ENCODE data around the gene C9orf43. TPM values are rescaled to one million over a fixed set of nuclear protein-coding genes. Genes with fewer than 3 reads are reported as not detected.

Gene C9orf43
- total RNA-seq, 1 donor from 2014 or later, result 0.49 TPM

DNA sequence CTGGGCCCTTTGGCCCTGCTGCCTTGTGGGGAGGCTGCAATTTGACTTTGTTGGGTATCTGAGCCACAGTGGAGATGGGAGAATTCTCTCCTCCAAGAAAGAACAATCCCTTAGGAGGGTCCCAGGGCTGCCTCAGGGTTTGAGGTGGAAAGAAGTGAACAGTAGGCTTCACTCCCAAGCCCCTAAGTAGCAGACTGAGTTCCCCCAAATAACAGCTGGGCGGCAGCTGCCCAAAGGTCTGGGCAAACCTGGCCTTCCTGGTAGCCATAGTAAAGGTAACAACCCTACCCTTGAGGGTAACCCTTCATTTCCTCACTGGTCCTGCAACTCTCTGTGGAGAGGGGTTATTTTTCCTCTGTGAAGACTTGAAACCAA lies 53.7 kb downstream of the C9orf43 start:
- intact Hi-C loops (cut with micrococcal nuclease), result no loop called here

DNA sequence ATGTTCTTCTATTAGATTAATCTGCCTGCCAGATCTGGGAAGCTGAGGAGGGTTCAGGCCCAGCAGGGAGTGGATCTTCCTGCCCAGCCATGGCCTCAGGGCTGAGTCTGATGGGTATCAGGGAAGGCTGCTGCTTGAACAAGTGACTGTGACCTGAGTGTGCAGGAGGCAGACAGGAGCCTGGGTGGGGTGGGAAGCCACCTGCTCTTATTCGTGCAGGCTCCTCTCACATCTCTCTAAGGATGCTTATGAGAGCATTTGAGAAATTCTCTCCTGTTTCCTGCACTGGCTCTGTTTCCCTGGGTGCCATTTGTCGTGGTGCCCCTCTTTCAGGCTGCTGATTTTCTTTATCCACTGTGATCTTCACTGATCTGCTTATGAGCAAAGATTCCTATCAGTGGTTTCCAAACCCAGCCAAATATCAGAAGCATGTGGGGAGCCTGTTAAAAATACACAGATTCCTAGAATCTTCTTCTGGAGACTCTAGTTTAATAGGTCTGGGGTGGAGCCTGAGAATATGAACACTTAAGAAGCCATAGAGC lies 55.1 kb downstream of the C9orf43 start:
- intact Hi-C loops (cut with micrococcal nuclease), result no loop called here

DNA sequence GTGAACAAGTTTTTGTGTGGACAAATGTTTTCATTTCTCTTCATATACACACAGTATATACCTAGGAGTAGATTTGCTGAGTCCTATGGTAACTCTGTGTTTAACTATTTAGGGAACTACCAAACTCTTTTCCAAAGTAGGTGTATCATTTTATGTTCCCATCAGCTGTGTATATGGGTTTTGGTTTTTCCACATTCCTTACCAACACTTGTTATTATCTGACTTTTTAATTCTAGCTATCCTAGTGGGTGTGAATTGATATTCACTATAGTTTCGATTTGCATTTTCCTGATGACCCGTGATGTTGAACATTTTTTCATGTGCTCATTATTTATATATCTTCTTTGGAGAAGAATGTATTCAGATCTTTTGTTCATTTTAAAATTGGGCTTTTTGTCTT lies 56.6 kb downstream of the C9orf43 start:
- intact Hi-C loops (cut with micrococcal nuclease), result no loop called here

DNA sequence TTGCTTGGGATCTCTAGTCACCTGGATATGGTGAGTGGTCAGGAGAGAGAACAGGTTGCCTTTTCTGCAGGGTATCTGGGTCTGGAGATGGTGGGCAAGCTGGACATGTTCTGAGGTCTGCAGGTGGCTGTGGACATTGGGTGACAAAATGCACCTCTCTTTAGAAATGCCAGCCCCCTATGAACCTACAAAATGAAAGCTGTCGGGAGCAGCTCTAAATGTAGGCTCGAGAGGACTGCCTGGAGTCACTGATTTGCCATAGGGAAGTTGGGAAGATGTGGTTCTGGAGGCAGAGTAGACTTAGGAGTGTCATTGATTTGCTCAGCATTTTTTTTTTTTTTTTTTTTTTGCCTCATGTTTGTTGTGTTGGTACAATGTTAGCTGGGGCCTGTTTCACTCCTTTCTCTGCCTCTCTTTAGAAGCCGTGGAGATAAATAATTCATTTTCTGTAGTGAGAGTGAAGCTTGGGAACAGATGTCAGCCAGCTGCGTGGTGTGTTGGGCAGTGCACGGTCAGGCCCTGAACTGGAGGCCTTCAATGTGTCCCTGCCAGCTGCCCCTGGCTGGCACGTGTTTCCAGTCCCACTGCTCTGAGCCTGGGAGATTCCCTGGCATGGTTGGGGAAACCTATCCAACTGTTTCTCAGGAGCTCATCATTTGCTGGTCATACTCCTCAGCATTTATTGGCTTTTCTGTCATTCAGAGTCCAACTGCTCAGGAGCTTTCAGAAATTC lies 58.3 kb downstream of the C9orf43 start:
- intact Hi-C loops (cut with micrococcal nuclease), result no loop called here

DNA sequence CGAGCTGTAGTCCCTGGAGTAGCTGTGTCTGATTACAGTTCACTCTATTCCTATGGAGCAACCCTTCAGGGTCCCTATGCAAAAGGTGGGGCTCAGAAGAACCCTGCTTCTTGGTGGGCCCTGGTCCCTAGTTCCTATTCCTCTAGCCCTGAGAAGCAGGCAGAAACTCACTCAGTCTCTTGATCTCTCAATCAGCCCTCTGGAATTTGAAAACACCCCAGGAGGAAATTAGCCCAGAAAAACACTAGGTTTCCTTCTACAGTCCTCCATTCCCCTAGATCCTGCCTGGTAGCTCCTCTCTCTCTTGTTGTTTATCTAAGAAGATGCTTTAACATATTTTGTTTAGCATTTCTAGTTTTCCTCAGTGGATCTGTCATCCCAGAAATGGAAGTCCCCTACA lies 60.6 kb downstream of the C9orf43 start:
- intact Hi-C loops (cut with micrococcal nuclease), result no loop called here

DNA sequence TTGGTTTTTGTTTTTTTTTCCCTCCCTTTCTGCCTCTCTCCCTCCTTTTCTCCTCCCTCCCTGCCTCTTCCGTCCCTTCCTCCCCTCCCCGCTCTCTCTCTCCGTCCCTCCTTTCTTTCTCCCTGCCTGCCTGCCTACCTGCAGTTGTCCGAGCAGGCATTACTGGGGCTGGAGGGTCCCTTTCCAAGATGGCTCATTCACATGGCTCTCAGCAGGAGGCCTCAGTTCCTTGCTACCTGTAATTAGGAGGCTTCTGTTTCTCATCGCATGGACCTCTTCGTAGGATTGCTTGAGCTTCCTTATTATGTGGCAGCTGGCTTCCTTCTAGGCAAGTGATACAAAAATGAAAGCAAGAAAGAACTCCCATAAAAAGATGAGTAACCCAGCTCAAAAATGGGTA lies 61.0 kb downstream of the C9orf43 start:
- intact Hi-C loops (cut with micrococcal nuclease), result no loop called here

DNA sequence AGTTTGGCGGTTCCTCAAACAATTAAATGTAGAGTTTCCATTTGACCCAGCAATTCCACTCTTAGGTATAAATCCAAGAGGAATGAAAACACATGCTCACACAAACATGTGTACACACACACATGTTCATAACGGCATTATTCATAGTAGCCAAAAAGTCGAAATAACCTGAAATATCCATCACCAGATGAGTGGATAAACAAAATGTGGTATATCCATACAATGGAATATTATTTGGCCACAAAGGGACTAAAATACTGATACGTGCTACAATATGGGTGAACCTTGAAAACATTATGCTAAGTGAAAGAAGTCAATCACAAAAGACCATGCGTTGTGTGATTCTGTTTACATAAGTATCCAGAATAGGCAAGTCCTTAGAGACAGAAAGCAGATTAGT lies 61.7 kb downstream of the C9orf43 start:
- intact Hi-C loops (cut with micrococcal nuclease), result no loop called here

DNA sequence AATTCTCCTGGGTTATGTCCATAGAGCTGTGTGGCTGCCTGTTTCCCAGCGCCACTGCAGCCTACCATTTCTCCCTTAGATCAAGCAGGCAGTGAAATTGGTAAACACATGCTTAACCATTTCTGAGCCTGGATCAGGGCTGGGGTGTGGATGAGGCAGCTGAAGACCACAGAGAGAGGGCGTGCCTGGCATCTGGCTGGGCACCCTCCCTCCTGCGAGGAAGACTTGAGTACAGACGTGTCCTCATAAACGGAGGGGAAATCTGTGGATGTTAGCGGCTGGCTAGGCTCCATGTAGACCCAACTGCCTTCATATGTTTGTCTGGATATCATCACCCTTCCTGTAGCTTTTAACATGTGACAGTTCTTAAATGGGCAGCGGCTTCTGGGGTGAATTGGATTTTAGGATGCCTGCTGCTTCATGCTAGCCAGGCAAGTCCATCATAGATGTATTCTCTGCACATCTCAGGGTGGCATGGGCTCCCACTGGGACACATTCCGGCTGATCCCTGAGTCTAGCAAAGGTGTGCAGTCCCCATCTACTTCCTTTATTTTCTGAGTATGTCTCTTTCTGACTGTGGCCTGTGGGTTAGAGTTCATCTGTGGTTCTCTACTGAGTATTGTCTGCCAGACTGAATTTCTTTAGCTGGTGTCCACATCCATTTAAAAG lies 63.9 kb downstream of the C9orf43 start:
- intact Hi-C loops (cut with micrococcal nuclease), result no loop called here

DNA sequence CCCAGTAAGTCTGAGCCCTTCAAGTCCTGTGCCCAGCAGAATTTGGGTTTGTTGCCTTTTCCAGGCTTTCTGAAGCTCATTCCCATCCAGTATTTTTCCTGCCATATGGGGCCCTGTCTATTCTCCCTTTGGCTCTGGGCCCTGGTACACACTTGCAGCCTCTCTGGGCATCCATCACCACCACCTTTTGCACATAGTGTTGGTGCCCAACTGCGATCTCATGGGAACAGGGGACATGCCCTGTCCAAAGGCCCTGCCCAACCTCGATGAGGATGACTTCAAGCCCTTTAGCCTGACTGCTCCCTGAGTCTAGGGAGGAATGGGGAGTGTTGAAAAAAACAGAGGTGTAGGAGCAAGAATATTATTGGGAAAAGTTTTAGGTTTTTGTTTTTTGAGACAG lies 64.5 kb downstream of the C9orf43 start:
- intact Hi-C loops (cut with micrococcal nuclease), result no loop called here

DNA sequence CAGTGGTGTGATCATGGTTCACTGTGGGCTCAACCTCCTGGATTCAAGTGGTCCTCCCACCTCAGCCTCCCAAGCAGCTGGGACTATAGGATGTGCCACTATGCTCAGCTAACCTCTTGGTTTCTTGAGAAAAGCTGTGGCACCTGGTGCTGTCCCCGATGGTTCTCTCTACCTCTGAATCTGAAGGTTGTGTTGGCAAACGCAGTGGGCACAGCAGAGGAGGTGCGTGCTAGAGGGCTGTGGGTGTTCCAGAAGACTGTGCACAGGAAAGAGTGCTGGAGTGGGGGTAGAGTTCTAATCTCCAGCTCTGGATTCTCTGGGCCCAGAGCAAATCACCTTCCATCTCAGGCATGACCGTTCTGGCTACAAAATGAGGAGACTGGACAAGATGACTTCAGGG lies 65.4 kb downstream of the C9orf43 start:
- intact Hi-C loops (cut with micrococcal nuclease), result no loop called here

DNA sequence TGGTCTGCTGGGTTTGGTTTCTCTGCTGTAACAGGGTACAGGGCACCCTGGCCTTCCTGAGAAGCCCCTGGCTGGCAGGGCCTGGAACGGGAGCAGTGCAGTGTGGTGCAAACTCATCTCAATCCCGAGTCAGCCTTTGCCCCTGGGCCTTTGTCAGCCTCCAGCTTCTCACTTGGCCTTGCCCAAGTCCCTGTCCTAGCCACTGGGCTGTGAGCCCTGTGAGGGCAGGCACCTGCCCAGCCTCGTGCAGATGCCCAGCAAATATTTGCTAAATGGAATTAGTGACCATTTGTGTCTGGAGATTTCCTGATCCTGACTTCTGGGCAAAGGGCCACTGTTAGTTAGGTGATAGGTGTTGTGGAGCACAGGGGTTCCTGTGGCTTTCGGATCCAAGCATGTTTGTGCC lies 66.0 kb downstream of the C9orf43 start:
- intact Hi-C loops (cut with micrococcal nuclease), result no loop called here

DNA sequence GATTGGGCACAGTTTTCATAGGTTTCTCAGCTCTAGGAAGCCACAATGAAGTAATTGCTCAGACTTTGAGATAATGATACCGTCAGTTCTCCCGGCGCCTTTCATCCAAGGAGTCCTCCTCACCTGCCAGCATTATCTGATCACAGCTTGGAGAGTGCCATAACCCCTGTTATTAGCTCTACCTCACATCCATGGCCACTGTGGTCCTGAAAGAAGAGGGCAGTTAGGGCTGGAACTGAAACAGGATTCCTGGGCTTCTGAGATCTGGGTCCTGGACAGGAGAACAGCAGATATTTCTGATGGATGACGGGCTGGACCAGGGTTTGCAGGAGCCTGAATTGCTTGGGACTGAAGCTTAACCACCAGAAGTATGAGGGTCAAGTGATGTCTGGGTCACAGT lies 66.5 kb downstream of the C9orf43 start:
- intact Hi-C loops (cut with micrococcal nuclease), result no loop called here

DNA sequence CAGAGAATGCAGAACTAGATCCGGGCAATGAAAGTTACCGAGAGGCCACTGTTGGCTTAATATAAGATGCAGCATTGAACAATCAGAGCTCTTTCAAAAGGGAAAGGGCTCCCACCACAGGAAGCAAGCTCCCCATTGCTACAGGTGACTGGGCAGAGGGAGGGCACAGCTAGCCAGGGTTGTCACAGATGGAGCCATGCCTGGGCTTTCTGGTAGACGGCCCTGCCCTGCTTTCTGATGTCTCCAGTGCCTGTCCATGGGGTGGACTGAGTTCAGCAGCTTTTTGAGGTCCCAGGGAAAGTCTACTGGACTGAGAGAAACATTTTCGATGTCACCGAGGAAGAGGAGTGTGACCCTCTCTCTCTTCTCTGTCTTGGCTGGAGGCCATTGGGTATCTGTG lies 67.1 kb downstream of the C9orf43 start:
- intact Hi-C loops (cut with micrococcal nuclease), result no loop called here

DNA sequence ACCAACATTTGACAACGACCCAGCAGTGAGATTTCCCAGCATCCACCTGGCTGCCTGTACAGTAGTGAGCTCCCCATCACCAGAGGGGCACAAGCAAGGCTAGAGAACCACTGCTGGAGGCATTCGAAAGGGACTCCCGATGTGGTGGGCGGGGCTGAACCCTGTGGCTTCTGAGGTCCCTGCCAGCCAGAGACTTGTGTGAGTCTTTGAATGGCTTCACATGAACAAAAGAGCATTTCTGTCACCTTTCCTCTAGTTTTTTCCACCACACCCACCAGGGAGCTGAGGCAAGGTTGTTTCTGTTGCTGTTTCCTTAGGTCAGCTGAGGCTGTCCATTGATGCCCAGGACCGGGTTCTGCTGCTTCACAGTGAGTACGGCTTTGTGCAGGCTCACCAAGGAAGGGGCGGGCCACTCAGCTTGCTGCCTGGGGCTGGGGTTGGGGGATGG lies 68.7 kb downstream of the C9orf43 start:
- intact Hi-C loops (cut with micrococcal nuclease), result no loop called here

Other genes with a start within 250 kb of the C9orf43 start
- 41.0 and 43.7 TPM in 2 replicates for gene FKBP15, start 189.5 kb upstream of the C9orf43 start, total RNA-seq
- gene SLC31A1, start 189.2 kb upstream of the C9orf43 start, total RNA-seq, result 9.4 and 9.5 TPM in 2 replicates
- 35.7 and 37.5 TPM in 2 replicates for gene CDC26, start 135.2 kb upstream of the C9orf43 start, total RNA-seq
- gene PRPF4, start 135.1 kb upstream of the C9orf43 start, total RNA-seq, result 34.8 and 36.4 TPM in 2 replicates
- gene RNF183, start 107.4 kb upstream of the C9orf43 start, total RNA-seq, result 0.34 TPM in 1 of 2 replicates, not detected in the other
- 1.2 and 2.0 TPM in 2 replicates for gene WDR31, start 70.5 kb upstream of the C9orf43 start, total RNA-seq
- 10.9 and 11.4 TPM in 2 replicates for gene BSPRY, start 61.2 kb upstream of the C9orf43 start, total RNA-seq
- gene HDHD3, start 33.8 kb upstream of the C9orf43 start, total RNA-seq, result 21.0 and 22.3 TPM in 2 replicates
- 32.0 and 34.7 TPM in 2 replicates for gene ALAD, start 9.5 kb upstream of the C9orf43 start, total RNA-seq
- gene POLE3, start 72 bp upstream of the C9orf43 start, total RNA-seq, result 75.7 and 77.1 TPM in 2 replicates
- gene RGS3, start 53.0 kb downstream of the C9orf43 start, total RNA-seq, result 31.2 and 35.9 TPM in 2 replicates

Data from T-helper 1 cell treated with Interleukin-12 subunit alpha and Interleukin-12 subunit beta and Interleukin-4 antibody, amounts not matched to agents 30 ng/mL and 1 ng/mL, for 36 hours (primary cell).